ENCODE results near the gene ENC1.
"Not testable (repeated sequence)": the region's sequence is repeated elsewhere in the genome, so short reads cannot be mapped to it uniquely, and the experiment has no call there.

The ENC1 gene, protein sequence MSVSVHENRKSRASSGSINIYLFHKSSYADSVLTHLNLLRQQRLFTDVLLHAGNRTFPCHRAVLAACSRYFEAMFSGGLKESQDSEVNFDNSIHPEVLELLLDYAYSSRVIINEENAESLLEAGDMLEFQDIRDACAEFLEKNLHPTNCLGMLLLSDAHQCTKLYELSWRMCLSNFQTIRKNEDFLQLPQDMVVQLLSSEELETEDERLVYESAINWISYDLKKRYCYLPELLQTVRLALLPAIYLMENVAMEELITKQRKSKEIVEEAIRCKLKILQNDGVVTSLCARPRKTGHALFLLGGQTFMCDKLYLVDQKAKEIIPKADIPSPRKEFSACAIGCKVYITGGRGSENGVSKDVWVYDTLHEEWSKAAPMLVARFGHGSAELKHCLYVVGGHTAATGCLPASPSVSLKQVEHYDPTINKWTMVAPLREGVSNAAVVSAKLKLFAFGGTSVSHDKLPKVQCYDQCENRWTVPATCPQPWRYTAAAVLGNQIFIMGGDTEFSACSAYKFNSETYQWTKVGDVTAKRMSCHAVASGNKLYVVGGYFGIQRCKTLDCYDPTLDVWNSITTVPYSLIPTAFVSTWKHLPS

DNA sequence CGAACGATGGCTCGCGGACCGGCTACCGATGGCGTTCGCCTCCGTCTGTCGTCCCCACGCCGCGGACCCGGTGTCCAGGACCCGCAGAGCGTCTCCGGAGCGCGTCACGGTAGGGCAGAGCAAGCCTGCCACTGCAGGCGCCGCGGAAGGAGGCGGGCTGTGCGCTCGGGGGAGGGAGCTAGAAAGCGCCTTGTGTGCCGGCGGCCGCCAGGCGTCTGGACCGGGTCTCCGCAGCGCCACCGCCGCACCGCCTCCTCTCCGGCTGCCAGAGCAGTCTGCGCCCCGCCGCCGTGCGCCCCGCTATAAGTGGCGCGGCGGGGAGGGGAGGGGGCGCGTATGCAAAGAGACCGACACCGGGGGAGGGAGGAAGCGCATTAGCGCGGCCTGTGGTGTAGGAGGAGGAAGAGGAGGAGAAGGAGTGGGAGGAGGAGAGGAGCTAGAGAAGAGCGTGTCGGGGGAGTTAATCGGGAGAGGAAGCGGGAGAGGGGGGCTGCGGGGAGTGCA, at the start of gene ENC1:
Gene ENC1 (minus strand): TSS at position 279 of the 504 bp plus-strand sequence. CDS start 4,243 bp downstream, outside the sequence.
- DNase-seq = peak; percentile 79

DNA sequence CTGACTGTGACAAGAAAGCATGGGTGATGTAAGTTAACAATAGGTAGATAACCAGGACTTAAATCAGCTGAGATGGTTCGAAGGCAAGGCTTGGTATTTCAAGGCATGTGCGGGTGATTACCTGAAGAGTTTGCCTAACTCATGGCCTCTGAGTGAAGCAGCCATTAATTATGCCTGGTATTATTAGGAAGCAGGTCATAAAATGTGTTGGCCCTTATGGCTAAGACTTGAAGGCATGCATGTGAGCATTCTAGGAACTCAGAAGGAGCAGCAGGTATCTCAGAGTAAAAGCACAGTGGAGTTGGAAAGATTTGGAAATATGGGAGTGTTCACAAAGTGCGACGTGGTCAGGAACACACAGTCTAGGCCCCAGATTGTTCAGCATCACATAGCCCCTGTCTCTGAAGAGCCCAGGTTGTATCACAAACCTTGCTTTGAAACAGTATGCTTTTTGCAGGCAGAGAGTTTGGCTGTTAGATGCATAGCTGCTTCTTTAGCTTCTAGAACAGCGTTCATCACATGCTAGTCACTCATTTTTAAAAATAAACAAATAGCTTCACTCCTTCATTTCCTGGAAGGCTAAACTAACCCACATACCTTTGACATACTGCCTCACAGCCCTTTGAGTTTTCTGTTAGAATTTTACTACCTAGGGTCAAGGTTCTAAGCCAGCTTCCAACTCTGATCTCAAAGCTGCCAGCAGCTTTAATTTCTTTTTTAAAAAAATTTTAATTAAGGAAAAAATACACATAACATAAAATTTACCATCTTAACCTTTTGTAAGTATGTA, 46.6 kb upstream of the ENC1 start:
- DNase-seq = no peak

DNA sequence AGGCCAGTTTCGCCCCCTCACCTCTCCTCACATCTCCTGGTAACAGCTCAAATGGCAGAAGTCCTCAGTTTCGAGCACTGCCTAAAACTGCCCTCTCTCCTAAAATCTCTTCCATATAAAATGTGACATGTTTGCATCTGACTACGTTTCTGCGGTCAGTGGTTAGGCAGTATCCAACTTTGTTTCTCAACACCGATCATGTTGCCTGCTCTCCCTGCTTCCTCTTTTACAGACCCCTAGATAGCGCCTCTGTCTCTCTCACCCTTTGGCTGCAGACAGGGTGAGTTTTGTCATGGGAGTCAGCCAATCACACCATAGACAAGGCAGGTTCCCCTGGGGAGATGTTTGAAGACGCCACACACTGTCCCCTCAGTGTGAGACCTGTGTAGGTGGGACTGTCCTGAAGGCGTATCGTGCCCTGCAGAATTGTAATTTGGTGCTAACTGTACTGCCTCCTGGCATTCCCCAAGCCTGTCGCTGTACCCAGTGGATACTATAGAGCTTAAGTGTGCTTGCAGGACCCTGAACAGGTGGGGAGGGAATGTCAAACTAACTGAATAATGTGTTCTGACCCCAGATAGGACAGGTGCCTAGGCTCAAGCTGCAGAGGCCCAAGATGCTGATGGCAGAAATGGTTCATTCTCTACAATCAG, 45.6 kb upstream of the ENC1 start:
- DNase-seq = no peak

DNA sequence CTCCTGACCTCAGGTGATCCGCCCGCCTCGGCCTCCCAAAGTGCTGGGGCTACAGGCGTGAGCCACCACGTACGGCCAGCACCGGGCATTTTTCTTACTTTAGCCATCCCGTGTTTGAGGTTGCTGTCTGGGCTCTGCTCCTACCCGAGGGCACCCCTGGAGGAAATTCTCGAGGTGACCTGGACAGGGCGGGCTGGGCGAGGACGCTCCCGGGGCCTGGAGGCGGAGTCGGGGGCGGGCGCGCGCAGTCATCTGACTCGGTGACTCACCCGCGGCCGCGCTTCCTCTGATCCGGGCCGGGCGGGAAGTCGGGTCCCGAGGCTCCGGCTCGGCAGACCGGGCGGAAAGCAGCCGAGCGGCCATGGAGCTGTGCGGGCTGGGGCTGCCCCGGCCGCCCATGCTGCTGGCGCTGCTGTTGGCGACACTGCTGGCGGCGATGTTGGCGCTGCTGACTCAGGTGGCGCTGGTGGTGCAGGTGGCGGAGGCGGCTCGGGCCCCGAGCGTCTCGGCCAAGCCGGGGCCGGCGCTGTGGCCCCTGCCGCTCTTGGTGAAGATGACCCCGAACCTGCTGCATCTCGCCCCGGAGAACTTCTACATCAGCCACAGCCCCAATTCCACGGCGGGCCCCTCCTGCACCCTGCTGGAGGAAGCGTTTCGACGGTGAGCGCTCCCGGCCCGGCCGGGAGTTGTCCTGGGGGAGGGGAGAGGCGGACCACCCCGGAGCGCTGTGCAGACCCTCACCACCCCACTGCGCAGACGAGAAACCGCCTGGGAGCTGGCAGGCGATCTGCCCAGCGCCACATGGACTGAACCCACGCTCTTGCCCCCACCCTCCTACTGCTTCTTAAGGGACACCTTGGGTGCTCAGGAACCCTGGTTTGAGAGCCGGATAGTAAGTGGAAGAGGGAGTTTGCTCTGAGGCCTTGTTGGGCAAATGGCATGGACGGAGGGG, 44.6 kb upstream of the ENC1 start, which contains the start of gene HEXB:
Gene HEXB (plus strand): TSS at position 334 of the 952 bp plus-strand sequence. CDS start 28 bp downstream, at position 362.
- DNase-seq = peak; percentile 45

DNA sequence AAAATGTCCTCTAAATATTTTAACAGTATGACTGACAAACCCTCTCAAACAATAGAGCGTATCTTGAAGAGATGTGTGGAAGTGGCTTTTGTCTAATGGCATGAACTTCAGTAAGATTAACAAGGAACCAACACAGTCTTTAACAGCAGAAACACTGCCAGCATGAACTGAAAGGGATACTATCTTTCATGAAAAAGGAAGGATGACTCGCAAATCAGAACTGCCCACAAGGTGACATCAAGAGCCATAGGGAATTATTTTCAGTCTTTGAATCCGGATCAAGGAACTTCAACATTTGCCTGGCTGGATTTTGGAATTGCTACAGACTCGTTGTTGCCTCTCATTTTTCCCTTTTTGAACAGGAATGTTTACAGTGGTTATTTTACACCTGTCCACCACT, 39.4 kb upstream of the ENC1 start:
- no peak for DNase-seq

DNA sequence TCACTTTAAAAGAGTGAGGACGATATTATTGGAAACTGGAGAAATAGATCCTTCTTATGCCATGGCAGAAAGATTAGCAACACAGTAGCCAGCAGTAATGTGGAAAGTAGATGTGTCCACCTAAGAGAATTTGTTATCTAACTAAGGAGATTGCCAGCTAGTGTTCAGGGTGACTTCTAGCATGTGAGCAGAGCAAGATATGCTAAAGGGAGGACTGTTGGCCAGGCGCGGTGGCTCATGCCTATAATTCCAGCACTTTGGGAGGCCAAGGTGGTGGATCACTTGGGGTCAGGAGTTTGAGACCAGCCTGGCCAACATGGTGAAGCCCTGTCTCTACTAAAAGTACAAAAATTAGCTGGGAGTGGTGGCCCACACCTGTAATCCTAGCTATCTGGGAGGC, 38.8 kb upstream of the ENC1 start:
- DNase-seq = not testable (repeated sequence)

DNA sequence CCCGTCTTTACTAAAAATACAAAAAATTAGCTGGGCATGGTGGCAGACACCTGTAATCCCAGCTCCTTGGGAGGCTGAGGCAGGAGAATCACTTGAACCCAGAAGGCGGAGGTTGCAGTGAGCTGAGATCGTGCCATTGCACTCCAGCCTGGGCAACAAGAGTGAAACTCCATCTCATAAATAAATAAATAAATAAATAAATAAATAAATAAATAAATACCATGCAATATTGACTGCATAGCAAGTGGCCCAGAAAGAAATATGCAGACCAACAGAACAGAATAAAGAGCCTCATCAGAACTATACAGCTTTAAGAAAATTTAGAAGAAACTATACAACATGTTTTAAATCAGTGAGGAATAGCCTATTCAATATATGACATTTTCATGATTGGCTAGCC, 37.6 kb upstream of the ENC1 start:
- not testable (repeated sequence) for DNase-seq

DNA sequence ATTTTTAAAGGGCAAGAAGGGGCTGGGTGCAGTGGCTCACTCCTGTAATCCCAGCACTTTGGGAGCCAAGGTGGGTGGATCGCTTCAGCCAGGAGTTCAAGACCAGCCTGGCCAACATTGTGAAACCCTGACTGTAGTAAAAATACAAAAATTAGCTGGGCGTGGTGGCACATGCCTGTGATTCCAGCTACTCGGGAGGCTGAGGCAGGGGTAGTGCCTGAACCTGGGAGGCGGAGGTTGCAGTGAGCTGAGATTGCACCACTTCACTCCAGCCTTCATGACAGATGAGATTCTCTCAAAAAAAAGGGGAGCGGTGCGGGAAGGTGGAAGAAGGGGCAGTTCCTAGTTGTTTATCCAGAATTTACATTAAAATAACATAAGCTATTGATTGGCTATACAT, 35.9 kb upstream of the ENC1 start:
- DNase-seq = not testable (repeated sequence)

DNA sequence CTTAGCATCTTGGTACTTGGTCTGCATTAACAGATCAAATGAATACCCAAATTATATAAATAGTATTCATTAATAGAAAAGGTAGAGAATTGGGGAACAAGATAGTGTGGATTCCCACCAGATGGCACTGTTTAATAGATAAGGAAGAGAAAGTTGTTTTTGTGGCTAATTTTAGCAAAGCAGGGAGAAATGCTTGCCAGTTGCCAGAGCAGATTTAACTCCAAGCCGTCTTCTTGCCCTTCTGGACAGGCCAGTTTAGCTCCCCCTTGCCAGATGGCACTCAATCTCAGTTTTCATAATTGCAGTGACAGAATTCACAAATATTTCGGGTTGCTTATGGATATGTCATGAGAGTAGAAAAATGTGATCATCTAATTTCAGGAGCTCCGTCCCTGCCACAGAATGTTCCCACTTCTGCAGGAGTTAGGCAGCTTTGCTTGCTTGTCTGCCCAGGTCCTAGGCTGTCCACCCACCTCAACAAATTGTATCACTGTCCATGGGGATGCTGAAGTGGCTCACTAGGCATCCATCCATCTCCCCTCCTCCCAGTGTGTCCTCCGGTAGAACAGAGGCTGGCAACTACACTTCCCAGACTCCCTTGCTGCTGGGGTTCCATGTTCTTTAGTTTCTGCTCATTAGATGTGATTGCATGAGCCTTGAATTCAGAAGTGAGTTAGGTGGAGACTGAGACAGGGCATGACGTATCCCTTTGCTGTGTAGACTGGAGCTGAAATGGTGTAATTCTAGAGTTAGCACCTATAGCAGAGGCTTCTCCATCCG, 32.7 kb upstream of the ENC1 start:
- peak; percentile 53 for DNase-seq

DNA sequence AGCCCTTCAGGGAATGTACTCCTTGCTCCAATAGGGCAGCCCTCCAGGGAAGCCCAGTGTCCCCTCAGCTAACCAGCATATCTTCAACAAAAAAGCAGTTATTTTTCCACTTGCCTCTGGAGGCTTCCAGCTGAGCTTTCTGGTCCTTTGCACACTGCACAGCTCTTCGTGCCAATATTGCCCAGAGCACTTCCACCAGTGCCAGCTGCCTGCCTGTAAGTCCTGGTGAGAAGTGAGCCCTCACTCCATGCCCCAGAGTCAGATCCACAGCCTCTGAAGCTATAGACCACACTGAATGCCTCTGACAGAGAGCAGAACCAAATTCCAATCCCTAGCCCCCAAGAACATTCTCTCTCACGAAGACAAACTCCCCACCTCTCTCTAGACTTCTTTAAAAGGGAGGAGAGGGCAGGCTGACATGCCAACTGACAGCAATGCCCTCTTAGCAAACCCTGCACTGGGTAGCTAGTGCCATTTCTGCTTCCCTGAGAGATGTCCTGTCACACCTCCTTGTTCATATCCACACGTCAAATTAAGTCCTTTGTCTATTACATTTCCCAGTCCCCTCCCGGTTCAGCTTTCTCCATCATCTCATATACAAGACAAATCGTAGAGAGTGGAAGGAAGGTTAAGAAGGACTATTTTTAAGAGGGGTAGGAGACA, 31.8 kb upstream of the ENC1 start:
- DNase-seq = no peak

DNA sequence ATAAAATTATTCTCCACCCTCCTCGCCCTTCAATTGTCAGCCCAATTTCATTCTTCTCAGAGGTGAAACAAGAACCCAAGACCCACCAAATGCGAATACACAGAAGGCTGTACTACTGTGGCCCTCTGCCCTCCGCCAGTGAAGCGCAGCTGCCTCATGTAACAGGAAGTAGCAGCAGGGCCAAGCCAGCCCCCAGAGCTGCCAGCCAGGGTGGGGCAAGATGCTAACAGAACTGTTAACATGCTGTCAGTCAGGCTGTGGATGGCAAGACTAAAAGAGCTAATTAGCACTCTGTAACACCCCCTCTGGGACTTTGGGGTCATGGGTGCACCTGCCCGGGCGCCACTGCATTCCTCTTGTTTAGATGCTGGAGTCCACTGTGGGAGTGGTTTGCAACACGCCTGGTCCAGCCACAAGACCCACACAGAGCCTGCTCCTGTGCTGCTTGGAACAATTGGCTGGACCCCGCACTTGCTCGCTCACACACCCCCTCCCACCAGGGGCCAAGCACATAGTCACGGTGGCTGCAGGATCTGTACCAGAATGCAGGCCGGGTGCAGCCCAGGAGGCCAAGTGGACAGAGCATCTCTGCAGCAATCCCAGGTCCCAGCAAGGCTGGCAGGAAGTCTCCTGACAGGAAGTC, 30.0 kb upstream of the ENC1 start:
- DNase-seq = no peak

DNA sequence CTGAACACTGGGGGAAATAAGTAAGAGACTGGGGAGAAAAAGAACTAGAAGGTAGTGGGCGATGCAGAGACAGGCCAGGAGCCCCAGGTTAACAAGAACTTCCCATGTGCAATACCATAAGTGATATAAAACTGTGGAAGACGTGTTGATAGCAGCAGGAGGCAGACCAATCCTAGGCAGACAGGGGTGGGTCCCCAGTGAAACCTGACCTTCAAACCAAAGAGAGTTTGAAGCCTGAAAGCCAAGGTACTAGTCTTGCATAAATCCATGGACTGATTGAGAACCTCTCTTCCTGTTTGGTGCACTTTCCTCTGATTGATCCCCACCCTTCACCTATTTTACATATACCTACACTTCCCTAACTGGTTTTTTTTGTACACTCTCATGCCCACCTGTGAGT, 29.3 kb upstream of the ENC1 start:
- DNase-seq = no peak

DNA sequence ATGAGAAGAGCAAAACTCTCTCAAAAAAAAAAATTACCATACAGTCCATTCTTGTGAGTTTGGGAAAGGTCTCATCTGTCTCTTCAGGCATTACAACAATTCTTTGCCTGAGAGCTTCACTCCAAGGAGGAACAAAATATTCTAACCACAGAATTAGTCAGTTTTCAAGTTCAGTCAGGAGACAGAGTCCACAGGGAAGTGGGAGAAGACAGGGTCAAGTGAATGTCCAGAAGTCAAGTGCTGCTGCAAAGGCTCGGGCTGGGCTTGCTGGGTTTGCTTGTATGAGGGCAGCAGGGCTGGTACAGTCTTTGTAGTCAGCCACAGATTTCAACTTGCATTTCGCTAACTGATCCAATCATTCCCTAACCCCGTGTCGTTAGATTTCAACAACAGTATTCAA, 26.9 kb upstream of the ENC1 start:
- no peak for DNase-seq

DNA sequence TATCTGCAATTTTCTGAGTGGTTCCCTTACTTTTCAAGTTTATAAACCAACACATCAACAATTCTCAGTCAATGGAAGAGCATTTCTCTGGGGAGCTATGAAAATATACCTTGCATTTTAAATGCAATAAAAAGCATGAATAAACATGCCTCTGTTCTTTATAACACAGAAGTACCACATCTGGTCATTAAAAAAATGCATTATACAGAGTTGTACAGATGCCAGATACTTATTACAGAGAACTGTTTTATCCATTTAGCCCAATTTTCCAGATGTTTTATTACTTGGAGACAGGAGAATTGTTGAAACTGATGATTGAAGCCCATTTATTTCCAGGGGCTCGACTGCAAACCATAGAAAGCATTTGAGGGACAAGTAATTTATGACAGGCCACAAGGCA, 25.3 kb upstream of the ENC1 start:
- DNase-seq = no peak

DNA sequence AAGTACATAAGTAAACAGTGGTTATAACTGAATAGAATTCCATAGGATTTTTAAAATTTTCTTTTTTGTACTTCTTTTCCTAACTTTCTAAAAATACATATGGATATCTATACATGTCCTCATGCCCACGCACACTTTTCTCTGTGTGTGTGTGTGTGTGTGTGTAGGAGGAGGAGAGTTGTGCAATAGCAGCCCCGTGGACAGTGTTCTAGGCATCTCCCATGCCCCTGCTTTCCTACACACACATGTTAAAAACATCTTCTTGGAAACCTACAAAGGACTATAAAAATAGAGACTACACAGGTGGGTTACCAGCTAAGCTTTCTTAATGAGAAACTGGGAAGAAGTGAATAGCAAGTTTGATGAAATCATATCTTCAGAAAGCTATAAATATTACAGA, 24.7 kb upstream of the ENC1 start:
- no peak for DNase-seq

DNA sequence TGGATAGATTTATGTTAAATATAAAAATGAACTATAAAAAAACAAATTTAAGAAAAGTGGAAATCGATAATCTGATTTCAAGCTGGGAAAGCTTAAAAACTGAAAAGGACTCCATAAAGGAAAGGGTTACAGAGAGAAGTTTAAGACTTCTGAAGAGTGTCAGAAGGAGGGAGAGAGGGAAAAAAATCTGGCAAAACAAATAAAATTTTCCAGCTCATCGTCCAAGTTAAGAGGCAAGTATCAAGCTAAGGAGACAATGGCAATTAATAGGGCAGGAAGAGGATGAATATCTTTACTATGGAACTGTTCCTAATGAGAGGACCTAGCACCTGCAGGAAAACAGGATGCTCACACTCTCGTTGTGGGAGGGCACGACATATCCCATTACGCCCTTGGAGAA, 24.0 kb upstream of the ENC1 start:
- no peak for DNase-seq

DNA sequence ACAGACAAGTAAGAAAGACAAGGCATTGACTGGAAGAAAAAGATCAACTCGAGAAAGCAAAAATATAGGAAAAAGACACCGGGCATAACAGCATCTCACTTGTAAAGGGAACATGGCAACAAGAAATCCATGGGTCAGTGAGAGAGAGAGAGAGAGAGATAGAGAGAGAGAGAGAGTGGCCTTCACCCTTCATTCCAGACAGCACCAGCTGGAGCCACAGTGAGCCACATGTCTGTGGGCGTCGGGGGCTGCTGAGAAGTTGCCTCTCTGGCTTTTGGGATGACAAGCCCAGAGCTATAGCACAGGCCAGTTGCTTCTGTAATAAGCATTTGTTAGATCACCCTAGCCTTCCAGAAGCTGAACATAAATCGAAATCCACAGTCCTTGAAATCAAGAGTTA, 20.3 kb upstream of the ENC1 start:
- no peak for DNase-seq

DNA sequence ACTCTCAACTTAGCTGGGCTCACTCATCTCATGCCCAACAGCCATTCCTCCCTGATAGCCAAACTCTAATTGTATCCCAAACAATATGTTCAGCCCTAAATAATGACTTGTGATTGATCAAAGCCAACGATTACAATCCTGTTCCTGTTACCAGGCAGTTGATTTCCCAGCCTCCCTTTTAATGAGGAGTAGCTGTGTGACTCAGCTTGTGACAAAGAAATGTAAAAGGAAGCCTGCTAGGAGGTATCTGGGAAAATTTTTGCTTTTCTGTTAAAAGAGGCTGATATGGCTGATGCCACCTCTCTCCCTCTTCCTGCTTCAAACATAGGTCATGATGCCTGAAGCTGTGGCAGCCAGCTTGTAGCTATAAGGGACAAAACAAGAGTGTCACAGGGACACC, 19.6 kb upstream of the ENC1 start:
- DNase-seq = no peak

DNA sequence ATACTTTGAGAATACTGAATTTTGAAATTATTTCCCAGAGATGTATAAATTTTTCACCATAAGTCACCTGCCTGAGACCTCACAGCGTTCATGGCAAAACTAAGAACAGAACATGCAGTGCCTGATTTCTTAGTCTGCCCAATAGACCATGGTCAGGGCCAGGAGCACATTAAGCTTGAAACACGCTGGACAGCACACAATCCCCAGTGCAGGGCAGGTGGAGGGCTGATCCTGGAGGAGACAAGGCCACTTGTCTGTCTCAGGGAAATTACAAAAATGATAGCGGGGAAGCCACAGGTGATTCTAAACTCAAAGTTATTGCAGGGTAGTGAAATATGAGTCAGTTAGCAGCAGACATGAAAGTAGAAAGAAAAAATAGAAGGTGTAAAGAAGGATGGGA, 18.6 kb upstream of the ENC1 start:
- DNase-seq = no peak

DNA sequence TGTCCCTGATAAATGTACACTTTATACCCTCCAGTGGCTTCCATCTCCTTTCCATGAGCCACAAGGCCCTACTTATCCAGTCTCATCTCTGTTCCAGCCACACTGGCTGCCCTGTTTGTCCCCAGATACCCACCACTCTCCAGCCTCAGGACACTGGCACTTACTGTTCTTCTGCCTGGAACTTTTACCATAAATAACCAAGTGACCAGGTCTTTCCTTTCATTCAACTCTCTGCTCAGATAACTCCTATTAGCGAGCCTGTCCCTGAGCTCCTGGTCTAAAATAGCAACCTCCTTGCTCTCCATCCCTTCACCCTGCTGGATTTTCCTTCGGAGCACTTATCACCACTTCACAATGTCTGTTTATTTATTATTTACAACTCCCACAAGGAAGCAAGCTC, 16.6 kb upstream of the ENC1 start:
- no peak for DNase-seq
